HCT116 (cell line): ENCODE measurements around the gene JAG1. TPM values are rescaled to one million over a fixed set of nuclear protein-coding genes. Genes with fewer than 3 reads are reported as not detected.

Experiments
- ATAC-seq: fragments of 200-7000 bp; cut with Tn5 transposase; 2 replicates; pipeline ENCODE4 v1.9.1; 2020; ENCODE audit warnings: mild to moderate bottlenecking, moderate library complexity
- BruUV-seq: library from RNA; stranded (reverse); fragments of 400-500 nt; replicated peaks from 2 replicates; lab custom pipeline; 2021; lab: Mats Ljungman, UMichigan
- CTCF ChIA-PET: fragments of 300-600 bp; sonication (Branson Sonifier 250); formaldehyde crosslinking; loops from one replicate; lab custom pipeline; 2021; ENCODE audit warnings: antibody characterized with exemption; lab: Charles Lee
- POLR2A ChIA-PET: fragments of 300-600, 350-600 bp; sonication (Branson Sonifier 250); formaldehyde crosslinking; loops from one replicate; lab custom pipeline; 2021; ENCODE audit warnings: antibody characterized with exemption; lab: Charles Lee
- RAD21 ChIA-PET, 2 experiments: fragments of 300-600 bp; sonication (Branson Sonifier 250); formaldehyde crosslinking; loops; one replicate each; lab custom pipeline; 2023; ENCODE audit warnings: low total read pairs in 2 of 2; ENCODE audit not compliant: uncharacterized antibody in 2 of 2, unreplicated experiment in 2 of 2, low non-redundant PET in 1 of 2; lab: Charles Lee
- DNase-seq: peaks from one replicate; pipeline ENCODE4 v3.0.0-alpha.2; 2010; ENCODE audit warnings: low read depth, low spot score
- H2AFZ ChIP-seq: fragments of 200-600 bp; shearing (Covaris generic), sonication (generic); 2 replicates; pipeline ENCODE4 v1.6.1; 2017; ENCODE audit warnings: low read depth, mixed run types, mixed read lengths, antibody characterized with exemption, low read length; ENCODE audit not compliant: poor library complexity, severe bottlenecking
- H3K27ac ChIP-seq: 2 replicates; pipeline ENCODE4 v1.5.1; 2012; ENCODE audit warnings: low read depth, low read length
- H3K27me3 ChIP-seq: fragments of 200-600 bp; sonication (generic); 2 replicates; pipeline ENCODE4 v1.6.1; 2016; ENCODE audit warnings: mixed run types, low read length, mixed read lengths; ENCODE audit not compliant: insufficient read depth
- H3K36me3 ChIP-seq, 2 experiments: fragments of 200-500 bp in 1 of 2; fragments of 200-600 bp in 1 of 2; sonication (Bioruptor generic) in 1 of 2; sonication (generic) in 1 of 2; 2 replicates each; pipeline versions ENCODE4 v1.5.1 to v1.6.1; 2014 to 2016; ENCODE audit warnings: low read length in 2 of 2, inconsistent platforms in 1 of 2, mixed read lengths in 1 of 2, mixed run types in 1 of 2; ENCODE audit not compliant: insufficient read depth in 2 of 2, control insufficient read depth in 1 of 2
- H3K4me1 ChIP-seq, 2 experiments: fragments of 200-600 bp in 1 of 2; sonication (generic) in 1 of 2; 2 replicates each; pipeline versions ENCODE4 v1.5.1 to v1.6.1; 2012 to 2017; ENCODE audit warnings: low read length in 2 of 2, inconsistent platforms in 1 of 2, mild to moderate bottlenecking in 1 of 2, mixed read lengths in 1 of 2, mixed run types in 1 of 2, moderate library complexity in 1 of 2; ENCODE audit not compliant: insufficient read depth in 2 of 2, control insufficient read depth in 1 of 2
- H3K4me2 ChIP-seq: fragments of 200-600 bp; sonication (generic); 2 replicates; pipeline ENCODE4 v1.6.1; 2017; ENCODE audit warnings: mixed run types, low read length, mixed read lengths
- H3K4me3 ChIP-seq, 2 experiments: fragments of 200-600 bp in 1 of 2; sonication (generic) in 1 of 2; replicated peaks in 1 of 2; 2 replicates each; pipeline ENCODE4 v1.5.1; 2011 to 2016; ENCODE audit warnings: low read length in 2 of 2, control low read depth in 1 of 2, low read depth in 1 of 2, mild to moderate bottlenecking in 1 of 2, mixed read lengths in 1 of 2, mixed run types in 1 of 2
- H3K79me2 ChIP-seq: fragments of 200-600 bp; sonication (generic); 2 replicates; pipeline ENCODE4 v1.6.1; 2017; ENCODE audit warnings: mild to moderate bottlenecking, mixed run types, low read length, moderate library complexity, mixed read lengths; ENCODE audit not compliant: insufficient read depth
- H3K9ac ChIP-seq: fragments of 200-600 bp; sonication (generic); 2 replicates; pipeline ENCODE4 v1.6.1; 2016; ENCODE audit warnings: low read length, mixed read lengths
- H3K9me2 ChIP-seq: fragments of 200-600 bp; sonication (generic), shearing (Covaris generic); 2 replicates; pipeline ENCODE4 v1.6.1; 2017; ENCODE audit warnings: mixed run types, mild to moderate bottlenecking, moderate library complexity; ENCODE audit not compliant: insufficient read depth
- H3K9me3 ChIP-seq, 2 experiments: fragments of 200-500 bp in 1 of 2; fragments of 200-600 bp in 1 of 2; sonication (Bioruptor generic) in 1 of 2; sonication (generic) in 1 of 2; 2 replicates each; pipeline ENCODE4 v1.6.1; 2014 to 2017; ENCODE audit warnings: low read length in 2 of 2, mixed read lengths in 2 of 2, inconsistent platforms in 1 of 2, low read depth in 1 of 2, mild to moderate bottlenecking in 1 of 2, mixed run types in 1 of 2, moderate library complexity in 1 of 2; ENCODE audit not compliant: control insufficient read depth in 1 of 2, insufficient read depth in 1 of 2
- H4K20me1 ChIP-seq: fragments of 200-600 bp; sonication (generic), shearing (Covaris generic); 2 replicates; pipeline ENCODE4 v1.6.1; 2017; ENCODE audit warnings: mixed run types, mild to moderate bottlenecking, moderate library complexity; ENCODE audit not compliant: insufficient read depth
- ATF3 ChIP-seq: IDR thresholded peaks from 2 replicates; pipeline ENCODE4 v1.6.1; 2012
- EGR1 ChIP-seq: IDR thresholded peaks from 2 replicates; pipeline ENCODE4 v1.6.1; 2012; ENCODE audit warnings: low read depth
- EZH2 ChIP-seq: fragments of 200-600 bp; sonication (generic); IDR thresholded peaks from 2 replicates; pipeline ENCODE4 v1.6.1; 2017; ENCODE audit warnings: antibody characterized with exemption, mixed run types
- FOSL1 ChIP-seq: IDR thresholded peaks from 2 replicates; pipeline ENCODE4 v1.6.1; 2012; ENCODE audit warnings: low read depth
- JUND ChIP-seq: IDR thresholded peaks from 2 replicates; pipeline ENCODE4 v1.6.1; 2012
- SIN3A ChIP-seq: IDR thresholded peaks from 2 replicates; pipeline ENCODE4 v1.6.1; 2012; ENCODE audit warnings: low read depth
- TCF7L2 ChIP-seq: IDR thresholded peaks from 2 replicates; pipeline ENCODE4 v1.7.0; 2011; ENCODE audit warnings: borderline replicate concordance, inconsistent platforms; ENCODE audit not compliant: insufficient read depth, insufficient read length; ENCODE audit errors: extremely low read depth
- YY1 ChIP-seq: IDR thresholded peaks from 2 replicates; pipeline ENCODE4 v1.6.1; 2011; ENCODE audit warnings: low read length, low read depth, moderate library complexity, mild to moderate bottlenecking; ENCODE audit not compliant: insufficient replicate concordance; ENCODE audit errors: extremely low read depth
- ZNF274 ChIP-seq: fragments of 200-500 bp; sonication (Bioruptor generic); IDR thresholded peaks from 2 replicates; pipeline ENCODE4 v1.6.1; 2014; ENCODE audit warnings: mild to moderate bottlenecking, low read depth, low read length, inconsistent platforms
- intact Hi-C: fragments of 100-400 bp; cut with micrococcal nuclease; formaldehyde crosslinking; loops from 2 replicates; pipeline ENCODE4 v1.10.0; 2022
- total RNA-seq: library from RNA; stranded (reverse); gene quantifications from one replicate; pipeline ENCODE4 v1.2.1, GENCODE V29; 2021; ENCODE audit not compliant: unreplicated experiment
- TF ChIP-seq, protein P1 (sequence below), 3 experiments: fragments of 200-600 bp in 1 of 3; sonication (generic) in 1 of 3; IDR thresholded peaks in 2 of 3; conservative IDR thresholded peaks in 1 of 3; 2 replicates each; pipeline ENCODE4 v1.5.1; 2012 to 2017; ENCODE audit warnings: low read depth in 2 of 3, low read length in 2 of 3, antibody characterized with exemption in 1 of 3, borderline replicate concordance in 1 of 3, control low read depth in 1 of 3, mild to moderate bottlenecking in 1 of 3, mixed read lengths in 1 of 3, mixed run types in 1 of 3, moderate library complexity in 1 of 3; ENCODE audit not compliant: insufficient read depth in 1 of 3

JAG1 gene
- total RNA-seq, 1 experiment from 2014 or later = 31.9 TPM

DNA sequence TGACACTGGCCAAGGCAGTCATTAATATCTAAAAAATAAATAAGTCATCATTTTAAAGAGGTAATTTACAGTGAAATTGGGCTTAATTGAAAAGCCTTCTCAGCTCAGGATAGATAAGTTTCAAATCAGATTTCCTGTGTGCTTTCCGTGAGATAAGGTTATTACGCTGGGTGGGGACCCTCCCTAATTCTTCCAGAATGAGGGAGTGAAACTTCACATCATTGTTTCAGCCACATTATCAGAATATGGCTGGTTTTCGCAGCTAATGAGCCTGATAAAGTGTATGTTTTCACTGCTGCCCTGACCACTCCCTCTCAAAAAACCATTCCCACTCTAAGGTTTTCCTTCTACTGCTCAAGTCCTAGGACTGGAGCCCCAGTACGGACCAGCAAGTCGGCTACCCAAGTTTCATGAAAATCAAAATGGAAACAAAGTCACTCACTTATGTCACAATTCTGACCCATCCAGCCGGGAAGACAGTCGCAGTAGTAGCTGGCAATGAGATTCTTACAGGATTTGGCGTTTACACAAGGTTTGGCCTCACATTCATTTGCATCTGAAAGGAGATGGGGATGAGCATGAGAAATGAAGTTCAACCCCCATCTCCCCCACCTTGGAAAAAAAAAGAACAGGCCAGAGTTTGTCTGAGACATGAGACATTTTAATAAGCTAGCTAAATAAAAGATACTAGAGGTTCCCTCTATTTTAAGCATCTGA lies 24.6 kb downstream of the JAG1 start:
- BruUV-seq = no TSS peak
- CTCF ChIA-PET = no interaction called here
- no peak overlapping the region for H3K27ac ChIP-seq

DNA sequence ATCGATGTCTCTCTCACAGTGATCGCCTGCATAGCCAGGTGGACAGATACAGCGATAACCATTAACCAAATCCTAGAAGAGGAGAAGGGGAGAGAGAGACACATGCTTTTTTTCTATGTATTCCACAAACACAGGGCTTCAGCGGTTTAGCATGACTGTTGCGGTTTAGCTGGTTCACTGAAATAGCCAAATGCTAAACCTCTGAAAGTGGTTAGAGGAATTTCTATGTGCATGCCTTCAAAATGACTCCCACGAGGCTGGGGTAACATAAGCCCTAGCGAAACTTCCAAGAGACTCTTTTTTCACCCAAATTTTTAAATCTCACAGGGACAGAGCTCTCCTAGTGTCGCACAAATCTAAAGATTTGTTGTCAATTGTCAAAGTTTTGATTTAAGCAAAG lies 25.1 kb downstream of the JAG1 start:
- no peaks in the 10 kb centered on the region for H4K20me1 ChIP-seq
- CTCF ChIA-PET = no interaction called here
- no peak overlapping the region for H3K27ac ChIP-seq
- intact Hi-C loops = loop anchor here (10.0 kb wide), 1 partner anchor 94 kb away; no protein-coding TSS in a partner anchor
- peaks cover 34 to 88% of the 10 kb centered on the region in 2 experiments; a peak in 3 of 4 replicates for H3K36me3 ChIP-seq
- no peaks in the 10 kb centered on the region for H3K9me2 ChIP-seq
- RAD21 ChIA-PET = no interaction called here
- DNase-seq (no peak), ATAC-seq (no peak)
- BruUV-seq = no TSS peak
- H3K4me2 ChIP-seq = no peak overlapping the region
- TF ChIP-seq, protein P1, sequence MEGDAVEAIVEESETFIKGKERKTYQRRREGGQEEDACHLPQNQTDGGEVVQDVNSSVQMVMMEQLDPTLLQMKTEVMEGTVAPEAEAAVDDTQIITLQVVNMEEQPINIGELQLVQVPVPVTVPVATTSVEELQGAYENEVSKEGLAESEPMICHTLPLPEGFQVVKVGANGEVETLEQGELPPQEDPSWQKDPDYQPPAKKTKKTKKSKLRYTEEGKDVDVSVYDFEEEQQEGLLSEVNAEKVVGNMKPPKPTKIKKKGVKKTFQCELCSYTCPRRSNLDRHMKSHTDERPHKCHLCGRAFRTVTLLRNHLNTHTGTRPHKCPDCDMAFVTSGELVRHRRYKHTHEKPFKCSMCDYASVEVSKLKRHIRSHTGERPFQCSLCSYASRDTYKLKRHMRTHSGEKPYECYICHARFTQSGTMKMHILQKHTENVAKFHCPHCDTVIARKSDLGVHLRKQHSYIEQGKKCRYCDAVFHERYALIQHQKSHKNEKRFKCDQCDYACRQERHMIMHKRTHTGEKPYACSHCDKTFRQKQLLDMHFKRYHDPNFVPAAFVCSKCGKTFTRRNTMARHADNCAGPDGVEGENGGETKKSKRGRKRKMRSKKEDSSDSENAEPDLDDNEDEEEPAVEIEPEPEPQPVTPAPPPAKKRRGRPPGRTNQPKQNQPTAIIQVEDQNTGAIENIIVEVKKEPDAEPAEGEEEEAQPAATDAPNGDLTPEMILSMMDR (IDR thresholded peaks at IDR 0.05 in 2 of 3, conservative IDR thresholded peaks at IDR 0.05 in 1 of 3; ENCODE audit: borderline replicate concordance in 1 of 3, insufficient read depth in 1 of 3, low read depth in 2 of 3, low read length in 2 of 3) = no peak
- TF ChIP-seq ATF3 = no peak
- no peak for TF ChIP-seq YY1
- no peak for TF ChIP-seq EGR1
- no peak for TF ChIP-seq TCF7L2
- TF ChIP-seq EZH2 = no peak
- TF ChIP-seq JUND = no peak
- TF ChIP-seq SIN3A = no peak
- no peak for TF ChIP-seq FOSL1
- H3K9me3 ChIP-seq = no peaks in the 10 kb centered on the region
- no peaks in the 10 kb centered on the region for H3K4me1 ChIP-seq
- no peak overlapping the region for H3K9ac ChIP-seq
- no peak overlapping the region for H2AFZ ChIP-seq
- H3K27me3 ChIP-seq = no peaks in the 10 kb centered on the region
- no peaks in the 10 kb centered on the region for H3K79me2 ChIP-seq
- no peak overlapping the region for H3K4me3 ChIP-seq
- POLR2A ChIA-PET = no interaction called here

More for the DNA sequence above, 24.6 kb downstream of the JAG1 start:
- ChIA-PET POLR2A (no interaction called here), RAD21 (no interaction called here)
- H3K9me2 ChIP-seq = no peaks in the 10 kb centered on the region
- no peak for ATAC-seq
- H2AFZ ChIP-seq = no peak overlapping the region
- no peaks in the 10 kb centered on the region for H3K9me3 ChIP-seq
- H4K20me1 ChIP-seq = no peaks in the 10 kb centered on the region
- TF ChIP-seq FOSL1 = no peak
- no peak for TF ChIP-seq ATF3
- TF ChIP-seq ZNF274 = no peak
- DNase-seq = no peak
- H3K36me3 ChIP-seq = peaks cover 34 to 84% of the 10 kb centered on the region in 2 experiments; a peak in 3 of 4 replicates
- H3K4me2 ChIP-seq = no peak overlapping the region
- no peaks in the 10 kb centered on the region for H3K4me1 ChIP-seq
- intact Hi-C loops = loop anchor here (10.0 kb wide), 1 partner anchor 94 kb away; no protein-coding TSS in a partner anchor
- H3K79me2 ChIP-seq = no peaks in the 10 kb centered on the region
- no peak overlapping the region for H3K4me3 ChIP-seq
- H3K9ac ChIP-seq = no peak overlapping the region
- H3K27me3 ChIP-seq = no peaks in the 10 kb centered on the region
